ENCODE measurements around the gene SHISAL1.

DNA sequence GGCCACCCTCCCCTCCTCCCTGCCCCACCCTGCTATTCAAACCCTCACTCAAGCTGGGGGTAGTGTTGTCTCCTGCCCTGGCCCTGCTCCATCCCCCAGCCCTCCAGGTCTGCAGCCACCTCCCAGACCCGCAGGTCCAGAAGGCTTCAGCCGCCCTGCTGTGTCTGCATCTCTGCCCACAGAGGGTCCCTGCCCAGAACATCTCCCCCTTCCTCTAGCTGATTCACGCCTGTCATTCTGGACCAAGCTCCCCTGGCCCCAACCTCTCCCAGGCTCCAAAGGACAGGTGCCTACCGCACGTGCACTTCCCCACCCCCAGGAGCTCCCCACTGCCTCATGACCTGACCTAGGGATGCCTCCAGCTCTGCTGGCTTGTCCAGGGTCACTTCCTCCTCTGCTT lies 16.0 kb upstream of the SHISAL1 start:
- TF ChIP-seq POLR2AphosphoS5 (IDR thresholded peaks at IDR 0.05; ENCODE audit: low read depth): no peak
- TF ChIP-seq, protein P1, sequence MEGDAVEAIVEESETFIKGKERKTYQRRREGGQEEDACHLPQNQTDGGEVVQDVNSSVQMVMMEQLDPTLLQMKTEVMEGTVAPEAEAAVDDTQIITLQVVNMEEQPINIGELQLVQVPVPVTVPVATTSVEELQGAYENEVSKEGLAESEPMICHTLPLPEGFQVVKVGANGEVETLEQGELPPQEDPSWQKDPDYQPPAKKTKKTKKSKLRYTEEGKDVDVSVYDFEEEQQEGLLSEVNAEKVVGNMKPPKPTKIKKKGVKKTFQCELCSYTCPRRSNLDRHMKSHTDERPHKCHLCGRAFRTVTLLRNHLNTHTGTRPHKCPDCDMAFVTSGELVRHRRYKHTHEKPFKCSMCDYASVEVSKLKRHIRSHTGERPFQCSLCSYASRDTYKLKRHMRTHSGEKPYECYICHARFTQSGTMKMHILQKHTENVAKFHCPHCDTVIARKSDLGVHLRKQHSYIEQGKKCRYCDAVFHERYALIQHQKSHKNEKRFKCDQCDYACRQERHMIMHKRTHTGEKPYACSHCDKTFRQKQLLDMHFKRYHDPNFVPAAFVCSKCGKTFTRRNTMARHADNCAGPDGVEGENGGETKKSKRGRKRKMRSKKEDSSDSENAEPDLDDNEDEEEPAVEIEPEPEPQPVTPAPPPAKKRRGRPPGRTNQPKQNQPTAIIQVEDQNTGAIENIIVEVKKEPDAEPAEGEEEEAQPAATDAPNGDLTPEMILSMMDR (IDR thresholded peaks at IDR 0.05; ENCODE audit: insufficient read depth, low read length): no peak
- TF ChIP-seq, protein P2, sequence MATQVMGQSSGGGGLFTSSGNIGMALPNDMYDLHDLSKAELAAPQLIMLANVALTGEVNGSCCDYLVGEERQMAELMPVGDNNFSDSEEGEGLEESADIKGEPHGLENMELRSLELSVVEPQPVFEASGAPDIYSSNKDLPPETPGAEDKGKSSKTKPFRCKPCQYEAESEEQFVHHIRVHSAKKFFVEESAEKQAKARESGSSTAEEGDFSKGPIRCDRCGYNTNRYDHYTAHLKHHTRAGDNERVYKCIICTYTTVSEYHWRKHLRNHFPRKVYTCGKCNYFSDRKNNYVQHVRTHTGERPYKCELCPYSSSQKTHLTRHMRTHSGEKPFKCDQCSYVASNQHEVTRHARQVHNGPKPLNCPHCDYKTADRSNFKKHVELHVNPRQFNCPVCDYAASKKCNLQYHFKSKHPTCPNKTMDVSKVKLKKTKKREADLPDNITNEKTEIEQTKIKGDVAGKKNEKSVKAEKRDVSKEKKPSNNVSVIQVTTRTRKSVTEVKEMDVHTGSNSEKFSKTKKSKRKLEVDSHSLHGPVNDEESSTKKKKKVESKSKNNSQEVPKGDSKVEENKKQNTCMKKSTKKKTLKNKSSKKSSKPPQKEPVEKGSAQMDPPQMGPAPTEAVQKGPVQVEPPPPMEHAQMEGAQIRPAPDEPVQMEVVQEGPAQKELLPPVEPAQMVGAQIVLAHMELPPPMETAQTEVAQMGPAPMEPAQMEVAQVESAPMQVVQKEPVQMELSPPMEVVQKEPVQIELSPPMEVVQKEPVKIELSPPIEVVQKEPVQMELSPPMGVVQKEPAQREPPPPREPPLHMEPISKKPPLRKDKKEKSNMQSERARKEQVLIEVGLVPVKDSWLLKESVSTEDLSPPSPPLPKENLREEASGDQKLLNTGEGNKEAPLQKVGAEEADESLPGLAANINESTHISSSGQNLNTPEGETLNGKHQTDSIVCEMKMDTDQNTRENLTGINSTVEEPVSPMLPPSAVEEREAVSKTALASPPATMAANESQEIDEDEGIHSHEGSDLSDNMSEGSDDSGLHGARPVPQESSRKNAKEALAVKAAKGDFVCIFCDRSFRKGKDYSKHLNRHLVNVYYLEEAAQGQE (IDR thresholded peaks at IDR 0.05; ENCODE audit: insufficient replicate concordance, low read depth): no peak
- TF ChIP-seq SPI1 (IDR thresholded peaks at IDR 0.05; ENCODE audit: borderline replicate concordance, low read depth): no peak

Data from HL-60 (cell line).